Fibroblast of skin of left biceps (primary cell): ENCODE measurements around the gene RASEF.
A peak's percentile ranks its signal among the peaks of the same experiment; 100 is the strongest.

Source experiments
- DNase-seq, 2 experiments: peaks; one replicate each; pipeline ENCODE4 v3.0.0-alpha.2; 2013; ENCODE audit warnings: low read depth in 2 of 2

RASEF gene

DNA sequence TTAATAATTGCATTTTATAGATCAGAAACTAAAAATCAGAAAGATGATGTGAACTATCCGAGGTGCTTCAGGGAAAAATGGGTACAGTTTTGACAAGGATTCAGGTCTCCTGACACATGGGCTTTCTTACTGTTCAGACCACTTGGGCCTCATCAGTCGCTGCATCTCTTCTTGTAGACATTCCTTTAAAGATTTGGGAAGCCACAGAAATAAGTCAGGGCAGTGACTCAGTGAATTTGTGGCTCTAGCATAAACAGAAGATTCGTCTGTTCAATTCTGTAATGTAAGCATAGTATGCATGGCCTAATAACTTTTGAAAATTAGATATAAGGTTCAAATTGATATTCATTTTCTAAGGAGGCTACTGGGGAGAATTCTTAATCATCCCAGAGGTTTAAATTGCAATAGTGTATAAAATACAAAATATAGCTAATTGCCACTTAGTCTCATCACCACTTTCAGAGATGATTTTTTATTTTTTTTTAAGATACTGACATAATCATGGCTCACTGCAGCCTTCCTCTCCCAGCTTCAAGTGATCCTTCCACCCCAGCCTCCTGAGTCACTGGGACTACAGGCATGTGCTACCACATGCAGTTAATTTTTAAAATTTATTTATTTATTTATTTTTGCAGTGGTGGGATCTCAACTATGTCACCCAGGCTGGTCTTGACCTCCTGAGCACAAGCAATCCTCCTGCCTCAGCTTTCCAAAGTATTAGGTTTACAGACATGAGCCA is 48.9 kb downstream of the RASEF start:
- DNase-seq = peak in 1 of 2 experiments; percentile 50

DNA sequence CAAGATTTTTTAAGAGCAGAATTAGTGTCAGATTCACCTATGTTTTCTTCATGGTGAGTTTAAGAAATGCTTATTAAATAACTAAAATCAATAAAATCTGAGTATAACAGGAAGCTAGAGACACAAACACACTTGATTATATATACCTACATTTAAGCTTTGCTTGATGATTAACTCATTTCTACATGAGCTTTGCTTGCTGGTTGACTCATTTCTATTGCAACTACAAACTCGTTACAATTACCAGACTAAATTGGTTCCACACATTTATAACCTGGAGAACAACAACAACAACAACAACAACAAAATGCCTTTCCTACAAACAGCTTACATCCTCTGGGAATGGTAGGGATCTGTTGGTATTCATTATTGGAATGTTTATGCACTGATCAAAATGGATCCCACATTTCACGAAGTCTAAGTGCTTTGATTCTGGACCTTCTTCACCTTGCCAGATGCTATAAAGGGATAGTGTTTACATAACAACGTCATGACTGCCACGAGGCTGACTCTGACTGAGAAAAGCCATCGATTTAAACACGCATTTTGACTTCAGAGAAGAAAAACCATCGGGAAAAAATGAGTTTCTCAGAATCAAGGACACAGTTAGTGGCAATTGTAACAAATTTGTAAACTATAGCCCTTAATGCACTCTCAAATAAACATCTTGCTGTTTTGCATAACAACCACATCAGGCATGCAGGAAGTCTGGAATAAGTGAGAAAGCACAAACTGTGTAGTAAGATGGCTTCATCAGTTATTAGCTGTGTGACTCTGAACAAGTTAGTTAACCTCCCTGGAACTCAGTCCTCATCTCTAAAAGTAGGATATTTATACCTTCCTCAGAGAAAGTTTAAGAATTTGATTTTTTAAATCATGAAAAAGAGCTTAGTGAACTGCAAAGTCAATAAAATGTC is 49.8 kb downstream of the RASEF start:
- DNase-seq = no peak

DNA sequence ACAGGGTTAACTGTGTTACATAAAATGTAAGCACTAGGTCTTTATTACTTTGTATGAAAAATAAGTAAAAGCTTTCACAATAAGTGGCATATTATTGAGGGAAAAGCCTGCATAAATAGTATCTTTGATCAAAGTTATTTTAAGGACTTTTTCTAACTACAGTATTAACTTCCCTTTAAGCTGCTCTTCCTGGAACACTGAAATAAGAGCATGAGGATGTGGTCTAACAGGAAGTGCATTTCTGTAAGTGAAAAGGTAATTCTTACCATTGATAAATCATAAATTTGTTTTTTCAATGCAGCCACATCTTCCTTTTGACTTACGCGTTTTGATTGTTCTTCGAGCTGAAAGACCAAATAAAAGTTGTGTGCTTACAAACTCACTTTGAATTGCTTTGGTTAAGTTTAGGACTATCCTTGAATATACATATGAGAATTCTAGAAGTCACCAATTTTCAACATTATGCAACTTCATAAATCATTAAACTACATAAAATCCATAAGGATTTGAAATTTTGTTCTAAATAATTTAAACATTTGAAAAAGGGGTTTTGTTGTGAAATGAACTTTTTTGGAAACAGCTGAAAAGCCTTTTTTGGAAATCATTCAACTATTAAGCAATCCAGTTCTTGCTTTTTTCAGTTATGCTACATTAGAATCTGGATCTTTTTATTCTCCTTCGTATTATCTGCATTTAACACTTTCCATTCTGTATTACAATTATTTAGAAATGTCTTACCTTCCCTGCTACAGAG is 50.6 kb downstream of the RASEF start:
- no peak for DNase-seq

DNA sequence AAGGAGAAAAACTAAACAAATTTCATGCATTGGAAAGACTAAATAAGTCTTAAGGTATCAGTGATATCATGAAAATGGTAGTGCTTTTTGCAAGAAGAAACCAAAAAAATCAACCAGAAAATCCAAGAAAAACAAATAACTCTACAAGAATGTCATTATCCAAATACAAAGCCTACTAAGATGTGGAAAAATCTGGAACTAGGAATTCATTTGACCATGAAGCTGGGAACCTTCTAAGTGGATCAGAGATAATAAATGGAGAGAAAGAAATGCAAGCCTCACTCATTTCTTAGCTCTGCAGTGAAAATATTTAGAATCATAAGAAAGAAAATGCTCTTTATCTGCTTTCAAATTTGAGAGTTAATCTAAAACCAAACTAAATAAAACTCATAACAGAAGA is 51.3 kb downstream of the RASEF start:
- DNase-seq = no peak

DNA sequence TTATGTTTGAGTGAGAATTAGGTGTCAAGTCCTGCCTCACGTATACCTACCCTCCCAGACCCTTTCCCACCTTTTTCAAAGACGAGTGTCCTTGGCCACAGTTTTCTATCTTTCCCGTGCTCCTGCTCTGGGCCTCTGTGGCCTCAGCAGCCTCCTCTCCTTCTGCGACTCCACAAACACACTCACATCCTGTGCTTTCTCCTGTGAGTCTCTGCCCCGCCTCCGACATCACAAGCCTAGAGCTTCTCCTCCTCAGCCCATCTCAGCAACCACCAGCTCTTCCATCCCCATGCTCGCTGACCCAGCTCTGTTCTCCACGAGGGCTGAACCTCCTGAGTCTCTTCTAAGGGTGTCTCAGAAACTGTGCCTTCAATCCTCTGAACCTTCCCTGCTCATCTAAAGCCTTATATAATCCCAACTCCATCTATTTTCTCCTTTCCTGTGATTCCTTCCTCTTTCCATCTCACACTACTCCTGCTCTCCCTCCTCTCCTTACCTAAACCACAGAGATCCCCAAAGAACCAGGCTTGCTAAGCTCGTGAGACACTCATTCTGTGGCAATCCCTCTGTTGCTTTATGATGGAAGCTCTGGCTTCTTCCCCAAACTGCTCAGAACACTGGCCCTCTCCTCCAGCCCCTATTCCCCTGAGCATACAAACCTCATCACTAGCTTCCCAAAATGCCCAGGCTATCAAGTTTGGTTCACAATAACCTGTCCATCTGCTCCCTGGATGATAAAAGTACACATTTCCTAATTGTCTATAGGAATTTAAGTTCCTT is 55.2 kb downstream of the RASEF start:
- no peak for DNase-seq

DNA sequence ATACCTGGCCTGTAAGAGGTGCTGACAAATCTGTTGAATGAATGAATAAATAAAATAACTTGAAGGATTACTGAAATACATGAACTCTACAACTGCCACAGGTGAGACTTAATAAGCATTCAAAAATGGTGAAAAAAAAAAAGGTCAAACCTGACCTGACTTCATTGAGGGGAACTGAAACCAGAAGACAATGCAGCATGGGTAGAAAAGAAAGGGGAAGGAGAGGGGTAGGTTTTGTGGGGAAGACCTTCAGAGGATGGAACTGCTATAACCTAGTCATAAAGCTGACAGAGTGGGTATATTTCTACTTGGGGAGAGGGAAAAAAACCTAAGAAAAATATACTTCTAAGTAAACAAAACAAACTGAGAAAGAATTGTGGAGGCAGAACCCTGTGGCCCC is 56.6 kb downstream of the RASEF start:
- DNase-seq = no peak

DNA sequence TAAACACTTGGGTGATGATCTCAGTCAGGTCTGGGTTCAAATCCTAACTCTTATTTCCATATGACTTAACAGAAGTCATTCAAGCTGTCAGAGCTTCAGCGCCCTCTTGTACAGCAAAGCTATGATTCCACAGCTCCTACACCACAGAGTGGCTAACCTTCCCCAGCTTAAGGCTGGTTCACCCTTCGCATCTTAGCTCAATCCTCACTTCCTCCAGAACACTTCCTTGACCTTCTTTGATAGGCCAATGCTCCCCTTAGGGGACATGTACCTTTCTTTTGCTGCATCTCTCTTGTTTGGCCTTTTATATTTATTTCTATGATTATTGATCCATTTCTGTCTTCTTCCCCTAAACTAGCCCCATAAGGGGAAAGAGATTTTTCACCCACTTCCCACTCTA is 57.0 kb downstream of the RASEF start:
- DNase-seq = no peak

DNA sequence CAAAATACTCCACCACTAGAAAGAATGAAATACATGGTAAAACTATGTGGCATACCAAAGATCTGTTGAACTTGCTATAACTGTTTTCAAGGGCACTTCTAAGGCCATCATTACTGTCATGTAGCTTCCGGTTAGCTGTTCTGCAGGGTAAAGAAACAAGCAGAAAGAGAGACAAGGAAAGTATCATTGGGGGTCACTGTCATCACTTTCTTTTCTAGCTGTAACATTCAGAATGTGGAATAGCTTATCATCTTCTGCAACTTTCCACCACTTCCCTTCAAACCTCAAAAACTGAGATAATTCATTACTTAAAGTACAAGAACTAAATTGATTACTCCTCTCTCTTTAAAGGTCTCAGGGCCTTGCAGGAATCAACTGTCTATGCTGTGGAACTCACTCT is 57.6 kb downstream of the RASEF start:
- no peak for DNase-seq

DNA sequence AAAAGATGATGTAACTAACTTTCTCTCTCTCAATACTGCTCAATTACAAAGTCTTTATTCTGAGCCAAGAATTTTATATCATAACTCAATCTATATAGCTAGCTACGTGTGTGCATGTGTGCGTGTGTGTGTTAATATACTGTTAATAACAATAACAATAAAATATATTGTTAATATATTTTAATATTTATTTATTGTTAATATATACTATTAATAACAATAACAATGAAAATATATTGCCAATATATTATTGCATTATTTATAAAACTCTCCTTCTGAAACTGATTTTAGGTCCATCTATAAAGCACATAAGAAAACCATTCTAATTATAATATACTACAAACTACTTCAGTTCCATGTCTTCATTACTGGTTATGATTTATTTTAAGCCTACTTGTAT is 60.6 kb downstream of the RASEF start:
- DNase-seq = no peak

DNA sequence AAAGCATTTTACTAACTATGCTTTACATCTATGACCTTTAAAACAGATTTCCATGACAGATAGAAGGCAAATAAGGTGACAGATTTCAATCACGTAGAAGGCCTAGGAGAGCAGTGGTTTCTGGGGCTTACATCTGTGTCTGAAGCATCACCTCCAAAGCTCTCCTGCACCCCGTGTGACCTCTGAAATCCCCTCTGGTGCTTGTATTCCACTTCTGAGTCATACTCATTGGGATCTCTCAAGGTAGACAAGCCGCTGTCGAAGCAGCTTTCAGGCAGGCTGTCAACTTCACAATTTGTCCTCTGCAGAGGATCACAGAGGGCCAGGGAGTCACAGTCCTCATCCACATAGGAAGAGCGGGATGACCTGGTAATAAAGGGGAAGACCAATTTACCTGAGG is 62.2 kb downstream of the RASEF start:
- DNase-seq = no peak

DNA sequence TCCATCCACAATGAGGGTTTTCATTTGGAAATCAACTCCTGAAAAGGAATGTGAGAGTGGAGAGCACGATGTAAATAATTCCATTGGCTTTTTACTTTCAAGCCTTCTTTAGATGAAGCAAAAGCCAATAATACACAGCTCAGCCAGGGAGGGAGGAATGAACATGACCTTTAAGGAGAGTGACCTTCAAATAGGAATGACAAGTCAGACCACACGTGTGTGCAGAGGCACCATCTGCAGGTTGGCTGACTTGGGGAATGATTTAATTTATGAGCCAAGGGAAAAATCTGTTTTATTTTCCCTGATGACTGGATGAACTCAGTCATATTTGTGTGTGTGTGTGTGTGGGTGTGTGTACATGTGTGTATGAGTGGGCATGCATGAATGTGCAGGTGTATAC is 64.5 kb downstream of the RASEF start:
- DNase-seq = no peak

DNA sequence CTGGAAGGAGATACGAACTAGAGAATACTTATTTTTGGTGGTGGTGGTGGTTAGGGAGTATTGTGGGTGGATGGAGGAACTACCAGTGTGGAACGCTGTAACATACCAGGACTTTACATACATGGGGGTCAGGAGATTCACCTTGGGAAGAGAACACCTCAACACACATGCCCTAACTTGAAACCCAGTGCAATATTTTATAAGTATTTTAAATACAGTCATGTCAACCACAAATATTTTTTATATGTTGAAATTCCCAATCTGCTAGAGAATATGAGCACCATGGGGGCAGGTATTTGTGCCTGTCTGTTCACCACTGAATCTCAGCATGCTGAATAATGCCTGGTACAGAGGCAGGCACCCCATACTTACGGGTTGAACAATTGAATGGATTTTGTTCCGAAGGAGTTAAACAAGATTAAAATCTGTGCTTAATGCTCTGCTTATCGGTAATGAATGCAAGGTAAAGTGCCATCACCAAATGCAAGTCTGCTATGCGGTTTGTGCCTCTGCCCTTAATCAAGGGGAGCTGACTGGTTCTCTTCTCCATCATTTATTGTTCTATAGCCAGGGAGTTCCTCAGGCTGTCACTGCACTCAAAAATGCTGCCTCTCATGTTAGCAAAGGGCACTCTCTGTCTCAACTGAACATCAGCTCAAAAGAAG is 65.3 kb downstream of the RASEF start:
- no peak for DNase-seq

DNA sequence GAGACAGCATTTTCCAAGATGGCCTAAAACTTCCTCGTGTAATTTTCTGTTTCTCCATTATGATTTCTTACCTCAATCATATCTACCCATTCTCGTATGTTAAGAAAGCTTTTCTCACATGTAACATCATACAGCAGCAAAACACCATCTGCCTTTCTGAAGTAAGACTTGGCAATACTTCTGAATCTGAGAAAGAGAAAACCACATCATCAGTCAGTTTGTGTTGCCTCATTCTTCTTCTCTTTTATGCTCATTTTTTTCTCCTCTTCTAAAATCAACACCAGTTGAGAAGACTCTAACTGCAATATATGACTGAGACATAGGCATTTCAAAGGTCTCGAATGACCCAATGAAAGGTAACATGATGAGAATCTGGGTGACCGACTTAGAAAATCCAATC is 66.0 kb downstream of the RASEF start:
- peak; percentile 36 to 49 for DNase-seq

DNA sequence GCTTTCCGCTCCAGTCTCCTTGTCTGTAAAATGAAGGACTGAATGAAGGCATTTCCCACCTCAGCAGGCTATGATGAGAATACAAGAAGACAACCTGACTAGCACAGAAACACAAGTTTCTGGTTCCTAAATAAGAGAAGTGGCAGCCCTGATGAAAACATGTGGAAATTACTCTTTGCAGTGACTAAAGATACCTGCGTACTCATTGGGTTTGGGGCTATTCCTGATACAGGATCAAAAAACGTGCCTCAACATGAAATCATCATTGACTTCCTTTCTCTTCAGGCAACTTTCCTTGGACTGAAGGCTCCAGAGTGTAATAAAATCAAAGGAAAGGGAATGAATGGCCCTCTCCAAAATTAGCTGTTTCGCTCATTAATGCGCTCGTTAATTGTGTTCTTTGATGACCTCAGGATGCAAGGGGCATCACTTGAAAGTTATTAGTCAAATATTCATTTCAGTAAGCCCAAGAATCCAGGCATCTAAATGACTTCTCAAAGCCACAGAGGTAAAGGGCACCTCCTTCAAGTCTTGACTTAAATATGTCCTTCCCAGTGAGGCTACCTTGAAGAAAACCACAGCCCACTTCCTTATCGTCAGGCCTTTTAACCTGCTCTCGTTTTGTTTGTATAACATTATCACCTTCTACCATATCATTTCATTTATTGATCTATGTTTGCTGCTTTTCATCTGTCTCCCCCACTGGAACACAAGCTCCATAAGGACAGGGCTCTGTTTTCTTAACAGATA is 68.9 kb downstream of the RASEF start:
- DNase-seq = no peak

DNA sequence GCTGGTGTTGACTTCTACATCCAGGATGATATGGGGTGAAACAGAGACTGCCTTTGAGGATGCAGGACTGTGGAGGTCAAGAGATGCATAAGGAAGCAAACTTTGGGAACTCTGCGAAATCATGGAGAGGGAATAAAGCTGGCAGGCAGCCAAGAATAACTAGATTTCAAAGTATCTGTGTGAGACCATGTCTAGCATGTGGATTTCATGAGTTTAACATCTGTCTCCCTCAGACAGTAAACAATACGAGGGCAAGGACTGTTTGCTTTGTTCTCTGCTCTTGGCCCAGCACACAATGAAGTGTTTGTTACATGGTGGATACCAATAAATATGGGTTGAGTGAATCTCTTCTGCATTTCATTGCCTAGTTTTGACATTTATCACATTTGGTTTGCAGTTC is 71.3 kb downstream of the RASEF start:
- DNase-seq = no peak

DNA sequence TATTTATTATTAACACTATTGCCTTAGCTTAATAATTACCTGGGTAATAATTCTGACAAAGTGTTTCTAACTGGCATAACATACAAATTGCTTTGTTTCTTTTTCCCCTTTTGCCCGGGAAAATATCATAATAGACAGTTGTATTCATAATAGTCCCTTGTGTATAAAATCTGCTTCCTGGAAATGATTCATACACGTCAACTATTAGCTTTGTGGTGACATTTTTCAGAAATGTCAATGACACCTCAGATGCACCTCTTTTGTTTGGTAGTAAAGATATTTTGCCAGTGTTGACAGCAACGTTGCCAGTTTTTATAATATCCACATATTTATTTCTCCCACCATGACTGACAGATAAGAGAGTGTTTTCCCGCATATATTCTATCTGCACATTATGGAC is 73.0 kb downstream of the RASEF start:
- DNase-seq = no peak

DNA sequence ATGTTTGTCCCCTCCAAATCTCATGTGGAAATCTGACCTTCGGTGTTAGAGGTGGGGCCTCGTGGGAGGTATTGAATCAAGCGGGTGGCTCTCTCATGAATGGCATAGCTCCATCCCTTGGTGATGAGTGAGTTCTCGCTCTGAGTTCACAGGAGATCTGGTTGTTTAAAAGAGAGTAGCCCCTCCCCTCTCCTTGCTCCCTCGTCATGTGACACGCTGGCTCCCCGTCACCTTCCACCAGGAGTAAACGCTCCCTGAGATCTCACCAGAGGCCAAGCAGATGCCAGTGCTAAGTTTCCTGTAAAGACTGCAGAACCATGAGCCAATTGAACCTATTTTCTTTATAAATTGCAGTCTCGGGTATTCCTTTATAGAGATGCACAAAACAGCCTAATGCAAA is 74.5 kb downstream of the RASEF start:
- no peak for DNase-seq

DNA sequence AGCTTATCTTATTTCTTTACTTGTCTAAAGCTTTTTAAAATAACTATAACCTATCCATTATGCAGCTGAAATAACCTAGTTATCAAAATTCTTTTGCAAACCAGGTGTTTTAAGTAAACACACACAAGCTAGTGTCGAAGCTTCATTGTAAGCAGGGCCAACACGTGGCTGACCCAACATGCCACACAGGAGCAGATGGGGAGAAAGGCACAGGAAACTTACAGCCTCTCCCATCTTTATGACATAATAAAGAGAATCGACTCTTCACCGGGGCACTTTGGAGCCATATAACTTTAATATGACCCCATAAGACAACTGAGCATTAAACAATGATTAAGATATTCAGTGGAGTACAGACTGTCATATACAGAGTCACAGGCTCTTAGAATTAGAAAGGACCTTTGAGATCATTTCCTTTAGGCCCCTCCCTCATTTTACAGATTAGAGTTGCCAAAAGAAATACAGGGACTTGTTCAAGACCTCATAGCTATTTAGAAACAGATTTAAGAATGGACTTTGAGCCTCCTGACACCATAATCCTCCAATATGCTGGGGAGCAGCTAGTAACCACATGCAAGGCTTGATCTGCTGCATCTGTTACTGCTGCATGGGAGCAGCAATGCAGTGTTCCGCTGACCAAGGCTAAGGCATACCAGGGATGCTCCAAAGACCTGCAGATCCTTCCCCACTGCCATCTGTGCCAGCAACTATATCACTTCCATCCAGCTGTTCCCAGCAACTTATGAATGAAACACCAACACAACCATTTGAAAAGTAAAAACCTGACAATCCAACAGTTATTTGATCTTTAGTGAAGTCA is 75.4 kb downstream of the RASEF start:
- no peak for DNase-seq

DNA sequence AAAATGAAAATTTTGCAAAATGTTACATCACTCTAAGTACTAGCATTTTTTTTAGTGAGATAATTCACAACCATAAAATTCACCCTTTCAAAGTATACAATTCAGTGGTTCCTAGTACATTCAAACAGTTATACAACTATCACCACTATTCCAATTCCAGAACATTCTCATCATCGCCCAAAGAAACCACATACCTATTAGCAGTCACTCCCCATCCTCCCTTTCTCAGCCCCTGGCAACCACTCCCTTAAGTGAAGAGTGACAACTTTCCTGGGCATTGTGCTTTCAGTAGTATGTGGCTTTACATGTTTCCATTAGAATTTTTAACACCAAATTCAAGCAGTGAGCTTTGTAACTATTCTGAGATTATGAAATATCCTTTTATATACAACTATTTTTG is 81.4 kb downstream of the RASEF start:
- no peak for DNase-seq

DNA sequence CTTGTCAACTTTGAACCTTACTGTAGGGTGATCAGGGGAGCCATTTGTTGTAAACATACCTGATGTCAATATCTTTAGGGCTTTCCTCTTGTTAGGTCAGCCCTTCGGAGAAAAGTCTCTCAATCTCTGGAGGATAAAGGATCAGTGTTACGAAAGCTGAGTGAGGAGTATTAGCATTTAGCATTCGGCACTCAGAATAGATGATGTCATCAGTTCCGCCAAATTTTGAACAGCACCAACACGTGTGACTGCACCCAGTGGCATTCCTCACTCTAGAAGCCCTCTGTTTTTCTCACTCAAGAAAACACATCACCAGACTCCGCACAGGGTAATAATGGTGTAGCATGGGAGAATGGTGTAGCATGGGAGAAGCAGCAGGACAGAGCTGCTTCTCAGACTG is 87.8 kb downstream of the RASEF start:
- no peak for DNase-seq
